Stimulated activated CD4-positive, alpha-beta T cell treated with anti-CD3 and anti-CD28 coated beads, Interleukin-2, amount 100 ng/mL, for 48 hours (primary cell): ENCODE data around the gene PDGFC.

Source experiments
- DNase-seq, 2 donors: peaks; one replicate each; pipeline ENCODE4 v3.0.0-alpha.2; 2020

Gene PDGFC

DNA sequence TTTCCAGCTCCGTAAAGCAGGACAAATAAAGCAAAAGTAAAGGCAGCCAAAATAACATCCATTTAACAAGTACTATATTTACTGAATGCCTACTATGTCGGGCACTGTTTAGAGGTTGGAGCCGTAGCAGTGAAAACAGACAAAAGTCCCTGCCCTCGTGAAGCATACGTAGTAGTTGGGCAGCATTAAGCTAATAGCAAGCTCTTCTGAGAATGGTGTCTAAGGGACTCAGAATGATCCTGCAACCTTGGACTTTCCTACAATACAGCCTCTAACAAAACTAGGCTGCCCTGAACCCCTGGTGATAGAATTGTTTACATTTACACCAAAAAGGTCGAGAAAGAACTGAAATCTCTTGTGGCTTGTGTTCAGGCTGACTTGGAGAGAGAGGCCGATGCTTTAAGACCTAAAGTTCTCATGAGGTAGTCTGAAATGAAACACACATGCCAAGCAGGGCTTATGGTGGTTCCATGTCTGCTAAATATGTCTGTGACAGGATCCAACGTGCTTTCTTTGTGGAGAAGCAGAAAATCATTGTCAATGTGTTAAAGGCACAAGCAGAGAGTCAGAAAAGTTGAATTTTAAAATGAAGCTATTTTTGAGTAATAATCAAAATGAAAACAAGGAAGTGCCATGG, 898 bp upstream of the PDGFC start:
- DNase-seq: no peak

GRCh38 chr4:156971165-156971675, 379 bp downstream of the PDGFC start:
- DNase-seq: no peak

GRCh38 chr4:156970501-156971164, 966 bp downstream of the PDGFC start:
- no peak for DNase-seq

DNA sequence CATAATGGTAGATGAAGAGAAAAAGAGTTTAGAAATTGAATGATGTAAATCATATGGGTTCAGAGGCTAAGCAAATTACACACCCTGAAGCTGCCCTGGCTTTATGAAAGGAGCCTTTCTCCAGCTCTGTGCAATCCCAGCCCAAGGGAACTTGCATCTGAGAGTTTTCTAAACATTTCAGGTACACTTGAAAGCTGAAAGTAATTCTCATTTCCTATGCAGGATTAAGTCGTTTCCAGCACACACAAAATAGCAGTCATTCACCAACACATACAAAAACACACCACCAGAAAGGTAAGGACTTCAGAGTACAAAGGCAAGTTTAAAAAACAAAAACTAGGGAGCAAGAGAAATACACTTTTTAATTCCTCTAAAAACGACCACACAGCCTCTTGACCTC, 1.7 kb downstream of the PDGFC start:
- no peak for DNase-seq

DNA sequence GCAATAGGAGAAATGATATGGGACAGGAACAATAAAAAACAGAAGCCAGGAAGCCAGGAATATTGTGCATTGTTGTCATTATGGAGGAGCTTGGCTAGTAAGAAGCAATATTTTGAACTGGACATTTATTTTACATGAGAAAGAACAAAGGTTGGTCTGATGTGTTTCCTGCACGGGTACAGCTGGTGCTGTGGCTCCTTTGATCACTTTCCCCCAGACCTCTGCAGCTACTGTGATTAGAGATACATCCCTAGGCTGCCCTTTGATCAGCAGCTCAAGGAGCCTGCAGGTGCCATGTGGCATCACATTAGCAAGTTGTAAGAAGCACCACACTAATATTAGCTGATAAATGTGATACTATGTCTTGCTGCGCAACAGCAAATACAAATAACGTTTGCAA, 2.5 kb downstream of the PDGFC start:
- no peak for DNase-seq

DNA sequence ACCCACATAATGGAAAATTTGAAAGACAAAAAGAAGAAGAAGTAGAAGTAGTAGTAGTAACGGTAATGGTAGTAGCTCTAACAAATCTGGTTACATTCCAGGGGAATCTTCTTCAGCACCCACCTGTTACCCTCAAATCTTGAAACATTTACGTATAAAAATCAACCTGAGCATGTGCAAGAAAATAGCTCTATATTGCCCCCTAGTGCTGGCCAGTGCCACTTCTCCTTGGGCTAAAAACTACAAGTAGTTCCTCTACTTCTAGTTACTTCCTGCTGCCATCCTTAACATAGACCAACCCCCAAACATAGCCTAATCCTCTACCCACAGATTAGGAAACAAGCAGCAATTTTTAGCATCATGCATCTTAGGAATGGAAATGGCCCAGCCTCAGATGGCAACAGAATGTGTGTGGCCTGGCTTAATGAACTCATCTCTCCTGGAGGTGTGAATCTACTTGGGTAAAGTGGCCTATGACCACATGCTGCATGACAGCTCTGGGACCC, 3.1 kb downstream of the PDGFC start:
- peak in 1 of 2 donors; percentile 21 for DNase-seq

GRCh38 chr4:156966836-156967235, 4.8 kb downstream of the PDGFC start:
- DNase-seq: no peak

DNA sequence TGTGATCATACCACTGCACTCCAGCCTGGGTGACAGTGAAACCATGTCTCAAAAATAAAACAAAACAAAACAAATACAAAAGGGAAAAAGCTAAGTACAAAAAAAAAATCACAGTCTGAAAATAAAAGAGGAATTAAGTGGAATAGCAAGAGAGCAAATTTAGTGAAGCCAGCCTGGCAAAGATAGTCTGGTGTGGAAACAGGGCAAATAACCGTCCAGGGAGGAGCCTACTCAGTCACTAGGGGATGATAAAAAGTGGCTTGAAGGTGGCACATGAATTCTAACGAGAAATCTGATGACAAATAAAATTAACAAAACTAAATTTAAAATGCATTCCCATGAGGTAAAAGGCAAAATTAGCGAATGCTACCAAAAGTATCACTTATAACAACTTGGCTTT, 8.2 kb downstream of the PDGFC start:
- DNase-seq: no peak

DNA sequence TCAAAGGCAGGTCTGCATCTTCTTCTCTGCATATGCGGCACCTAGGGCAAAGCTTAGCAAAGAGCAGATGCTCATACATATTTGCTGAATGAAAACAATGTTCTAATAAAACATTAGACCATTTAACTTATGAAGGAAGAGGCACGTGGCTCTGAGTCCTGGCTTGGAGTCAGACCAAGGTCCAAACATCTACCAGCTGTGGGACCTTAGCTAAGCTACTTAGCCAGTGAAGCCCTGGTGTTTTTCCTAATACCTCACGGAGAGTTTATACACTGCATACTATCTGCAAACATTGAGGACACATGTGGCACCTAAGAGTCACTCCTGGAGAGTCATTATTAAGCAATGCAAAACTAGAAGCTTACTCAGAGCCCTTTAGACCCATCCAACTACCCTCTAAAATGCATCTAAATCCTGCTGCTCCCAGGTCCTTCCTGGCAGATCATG, 9.0 kb downstream of the PDGFC start:
- DNase-seq: no peak

- no peak for DNase-seq
Measured at GRCh38 chr4:156962058-156962358, 9.6 kb downstream of the PDGFC start.

- DNase-seq: no peak
Measured at GRCh38 chr4:156961196-156962057, 10.2 kb downstream of the PDGFC start.

GRCh38 chr4:156959298-156959702, 12.3 kb downstream of the PDGFC start:
- no peak for DNase-seq

DNA sequence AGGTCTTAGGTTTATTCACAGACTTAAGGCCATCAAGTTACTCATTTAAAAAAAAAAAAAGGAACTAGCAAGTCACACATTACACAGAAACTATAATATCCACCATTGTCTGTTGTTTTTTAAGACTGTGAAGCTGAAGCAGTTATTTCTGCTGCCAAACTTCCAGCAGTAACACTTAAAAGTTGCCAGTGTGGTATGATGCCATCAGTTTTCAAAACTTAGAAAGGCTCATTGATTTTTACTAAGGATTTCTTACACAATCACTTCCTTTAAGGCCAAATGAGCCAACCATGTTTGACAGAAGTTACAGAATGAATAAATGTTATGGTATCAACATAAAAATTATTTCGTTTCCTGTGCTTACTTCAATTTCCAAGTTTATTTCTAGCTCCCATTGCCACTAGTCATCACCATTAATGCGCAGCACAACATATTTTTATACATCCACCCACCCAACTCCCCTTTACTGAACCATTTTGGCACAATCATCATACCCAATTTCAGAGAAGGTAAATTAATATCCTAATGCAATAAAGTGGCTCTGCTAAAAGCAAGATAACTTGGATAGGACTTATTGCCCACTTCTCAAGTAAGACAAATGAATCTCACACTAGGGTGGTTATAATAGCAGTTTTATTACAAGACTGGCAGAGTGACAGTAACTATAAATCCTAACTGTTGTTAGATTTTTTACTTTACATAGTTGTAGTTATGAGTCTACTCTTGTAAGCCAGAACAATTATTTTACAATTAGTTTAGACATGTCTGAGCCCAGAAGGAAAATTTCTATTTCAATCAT, 13.1 kb downstream of the PDGFC start:
- no peak for DNase-seq

DNA sequence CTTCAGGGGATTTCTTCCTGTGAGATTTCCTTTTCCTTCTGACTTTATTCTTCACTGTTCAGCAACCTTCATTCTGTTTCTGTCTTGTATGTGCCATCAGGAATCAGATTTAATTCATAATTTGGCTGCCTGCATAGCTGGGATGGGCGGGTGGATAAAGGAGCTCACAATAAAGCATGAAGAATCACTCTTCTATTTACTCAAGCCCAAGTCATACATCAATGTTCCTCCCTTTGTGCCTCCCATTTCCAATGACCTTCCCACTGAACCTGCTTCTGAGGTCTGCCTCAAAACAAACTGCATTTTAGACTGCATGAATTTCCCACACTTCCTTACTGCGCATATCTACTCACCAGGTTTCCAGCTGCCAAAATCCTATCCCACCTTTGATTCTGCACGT, 14.0 kb downstream of the PDGFC start:
- no peak for DNase-seq

DNA sequence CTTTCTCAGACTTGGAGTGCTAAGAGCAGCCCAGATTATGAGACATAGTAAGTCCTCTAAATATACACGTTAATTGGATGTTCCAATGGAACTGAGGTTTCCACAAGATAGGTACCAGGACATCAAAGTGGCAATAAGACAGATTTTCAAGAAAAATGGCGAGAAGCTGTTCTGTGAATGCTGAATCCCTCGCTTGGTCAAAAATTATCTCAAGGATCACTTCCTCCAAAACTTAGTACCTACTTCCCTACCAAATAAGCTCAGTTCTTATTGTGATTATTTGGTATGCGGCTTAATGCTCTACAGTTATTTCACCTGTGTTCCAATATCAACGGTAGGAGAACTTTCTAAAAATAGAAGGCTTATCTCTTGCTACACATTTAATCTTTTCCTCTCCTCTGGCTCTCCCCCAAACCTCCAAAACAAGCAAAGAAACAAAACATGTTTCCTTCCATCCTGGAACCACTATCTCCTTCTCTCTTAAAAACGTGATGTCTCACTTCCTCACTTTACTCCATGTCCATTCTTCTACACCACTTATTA, 14.7 kb downstream of the PDGFC start:
- DNase-seq: no peak

DNA sequence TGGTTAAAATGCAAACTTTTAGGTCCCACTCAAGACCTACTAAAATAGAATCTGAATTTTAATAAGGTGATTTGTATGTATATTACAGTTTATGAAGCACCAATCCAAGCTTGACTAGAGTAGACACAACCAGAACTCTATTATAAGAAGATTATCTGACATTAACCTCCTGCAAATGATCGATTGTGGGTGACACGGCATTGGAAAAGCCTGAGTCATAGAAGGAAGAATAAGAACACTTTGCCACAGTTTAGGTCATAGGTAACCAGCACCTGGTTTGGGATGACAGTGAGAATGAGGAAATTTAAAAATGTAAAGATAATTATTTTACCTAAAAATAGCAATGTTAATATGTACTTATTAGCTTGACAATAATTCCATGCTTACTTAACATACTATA, 15.2 kb downstream of the PDGFC start:
- no peak for DNase-seq

GRCh38 chr4:156954587-156954986, 17.0 kb downstream of the PDGFC start:
- no peak for DNase-seq

GRCh38 chr4:156953951-156954350, 17.6 kb downstream of the PDGFC start:
- DNase-seq: no peak

GRCh38 chr4:156953001-156953400, 18.6 kb downstream of the PDGFC start:
- no peak for DNase-seq

DNA sequence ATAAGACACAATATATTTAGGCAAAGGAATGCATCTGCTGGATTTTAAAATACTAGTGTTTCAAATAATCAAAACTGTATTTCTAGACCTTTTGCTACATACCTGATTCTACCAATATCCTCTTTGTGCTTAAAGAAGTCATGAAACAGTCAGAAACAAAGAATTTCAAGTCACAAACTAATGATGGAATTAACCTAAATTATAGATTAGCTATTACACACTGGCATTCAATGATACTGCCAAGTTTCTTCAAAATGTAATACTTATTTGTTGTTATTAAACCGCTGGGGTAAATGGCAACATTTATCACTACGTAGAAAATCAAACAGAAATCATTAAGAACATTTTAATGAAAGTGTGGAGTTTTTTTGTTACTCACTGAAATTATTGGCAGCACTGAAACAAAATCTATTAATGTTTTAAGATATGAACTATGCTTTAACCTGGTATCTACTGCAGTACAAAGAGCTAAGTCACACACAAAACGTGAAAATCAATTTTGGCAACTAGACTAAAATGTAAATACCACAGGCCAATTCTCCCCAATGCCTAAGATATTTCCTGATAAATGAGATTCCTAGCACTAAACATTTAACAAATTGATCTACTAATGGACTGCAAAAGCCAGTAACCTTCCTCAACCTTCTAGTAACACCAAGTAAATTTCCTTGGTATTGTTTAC, 19.4 kb downstream of the PDGFC start:
- no peak for DNase-seq

DNA sequence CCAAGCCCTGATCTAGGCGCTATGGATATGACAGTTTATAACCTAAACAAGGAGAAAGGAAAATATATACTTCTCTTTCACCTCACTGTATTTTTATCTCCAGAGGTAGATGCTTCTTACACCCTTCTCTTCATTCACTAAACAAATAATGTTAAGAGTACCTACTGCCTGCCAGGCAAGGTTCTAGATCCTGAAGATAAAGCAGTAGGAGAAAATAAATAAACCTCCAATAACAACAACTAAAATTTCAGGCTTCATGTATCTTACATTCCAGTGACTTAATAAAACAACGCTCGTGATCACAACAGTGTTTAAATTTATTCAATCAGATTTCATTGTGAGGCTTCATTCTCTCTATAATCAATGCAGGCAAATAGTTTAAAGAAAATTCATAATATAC, 20.7 kb downstream of the PDGFC start:
- DNase-seq: no peak

- no peak for DNase-seq
Measured at GRCh38 chr4:156950090-156950489, 21.5 kb downstream of the PDGFC start.
